HG03108 (cell line): Measurements from ENCODE around the gene PDSS1.
A peak's percentile ranks its signal among the peaks of the same experiment; 100 is the strongest.
"Not testable (repeated sequence)": the region's sequence is repeated elsewhere in the genome, so short reads cannot be mapped to it uniquely, and the experiment has no call there.

ENCODE experiments used
- ATAC-seq: cut with Tn5 transposase; IDR thresholded peaks from one replicate; pipeline ENCODE4 v1.9.1; 2021; ENCODE audit warnings: moderate library complexity; ENCODE audit not compliant: unreplicated experiment

Gene PDSS1

DNA sequence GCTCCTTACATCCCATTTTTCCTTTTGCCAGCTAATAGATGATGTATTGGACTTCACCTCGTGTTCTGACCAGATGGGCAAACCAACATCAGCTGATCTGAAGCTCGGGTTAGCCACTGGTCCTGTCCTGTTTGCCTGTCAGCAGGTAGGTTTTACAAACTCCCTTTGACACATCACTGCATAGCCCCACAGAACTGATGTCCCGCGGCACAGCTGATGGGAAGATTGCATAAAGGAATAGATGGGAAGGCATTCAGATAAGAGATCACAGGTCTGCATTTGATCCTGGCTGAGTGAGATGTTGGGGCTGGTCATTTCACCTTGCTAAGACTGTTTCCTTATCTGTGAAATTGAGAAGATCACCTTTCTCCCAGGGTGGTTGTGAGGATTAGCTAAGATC lies 37.9 kb downstream of the PDSS1 start:
- no peak for ATAC-seq

- ATAC-seq, result peak; percentile 64
Measured at GRCh38 chr10:26737730-26738129, 40.2 kb downstream of the PDSS1 start.

DNA sequence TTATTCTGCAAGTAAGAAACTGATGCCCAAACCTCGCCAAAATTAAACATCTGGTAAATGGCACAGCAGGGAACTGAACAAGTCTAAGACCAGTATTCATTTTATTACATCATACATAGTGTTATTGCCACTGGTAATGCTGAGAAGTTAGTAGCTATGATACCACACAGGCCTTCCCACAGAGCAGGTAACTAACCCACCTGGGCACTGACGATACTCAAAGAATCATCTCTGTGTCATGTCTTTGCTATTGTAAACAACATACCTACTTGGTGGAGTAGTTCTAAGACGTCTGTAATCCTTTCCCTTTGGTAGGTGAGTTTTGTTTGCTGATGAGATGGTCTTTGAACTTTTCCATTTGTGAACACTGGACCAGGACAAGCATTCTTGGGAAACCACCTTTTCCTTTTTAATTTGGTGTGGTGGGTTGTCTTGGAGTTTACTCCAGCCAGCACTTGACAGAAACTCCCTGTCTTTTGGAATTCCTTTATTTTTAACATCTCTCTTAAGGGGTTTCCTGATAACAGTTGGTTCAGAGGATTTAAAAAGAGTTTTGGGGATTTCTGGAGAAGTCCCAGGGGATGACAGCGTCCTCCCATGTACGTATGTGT lies 40.9 kb downstream of the PDSS1 start:
- ATAC-seq, result no peak

DNA sequence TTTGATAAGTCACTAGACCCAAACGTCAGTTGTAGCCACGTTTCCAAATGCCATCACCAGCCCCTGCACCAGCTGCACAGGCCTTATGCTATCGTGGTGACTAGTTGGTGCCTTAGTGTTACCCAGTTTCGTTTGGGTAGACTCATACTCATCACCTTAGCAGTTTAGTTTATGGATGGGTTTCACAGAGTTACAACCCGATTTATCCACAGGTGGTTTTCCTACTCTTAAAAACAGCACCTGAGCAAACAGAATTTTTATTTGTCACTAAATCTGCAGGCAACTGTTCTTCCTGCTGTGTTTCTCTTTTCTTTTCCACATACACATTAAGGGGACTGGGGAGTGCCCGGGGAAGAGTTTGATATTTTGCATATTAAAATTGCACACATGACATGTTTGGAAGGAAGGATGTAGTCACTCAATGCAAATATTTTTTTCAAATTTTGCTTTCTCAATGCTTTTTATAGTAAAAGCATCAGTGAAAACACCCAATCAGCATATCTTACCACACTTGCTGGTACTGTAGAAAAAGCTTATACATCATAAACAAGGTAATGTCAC lies 41.6 kb downstream of the PDSS1 start:
- no peak for ATAC-seq

DNA sequence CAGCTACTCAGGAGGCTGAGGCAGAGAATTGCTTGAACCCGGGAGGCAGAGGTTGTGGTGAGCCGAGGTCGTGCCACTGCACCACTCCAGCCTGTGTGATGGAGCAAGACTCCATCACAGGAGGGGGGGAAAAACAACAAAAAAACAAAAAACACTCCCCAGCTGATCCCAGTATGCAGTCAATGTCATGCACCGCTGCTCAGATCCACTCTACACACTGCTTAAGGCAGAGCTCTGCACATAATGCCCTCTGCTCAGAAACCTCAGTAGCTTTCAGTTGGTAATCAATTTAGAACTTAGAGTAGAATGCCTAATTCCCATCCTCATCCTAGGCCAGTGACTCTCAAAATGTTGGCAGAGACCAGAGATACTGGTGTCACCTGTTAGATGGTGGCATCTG lies 43.9 kb downstream of the PDSS1 start:
- ATAC-seq, result no peak

- ATAC-seq, result no peak
Measured at GRCh38 chr10:26743091-26743490, 45.6 kb downstream of the PDSS1 start.

DNA sequence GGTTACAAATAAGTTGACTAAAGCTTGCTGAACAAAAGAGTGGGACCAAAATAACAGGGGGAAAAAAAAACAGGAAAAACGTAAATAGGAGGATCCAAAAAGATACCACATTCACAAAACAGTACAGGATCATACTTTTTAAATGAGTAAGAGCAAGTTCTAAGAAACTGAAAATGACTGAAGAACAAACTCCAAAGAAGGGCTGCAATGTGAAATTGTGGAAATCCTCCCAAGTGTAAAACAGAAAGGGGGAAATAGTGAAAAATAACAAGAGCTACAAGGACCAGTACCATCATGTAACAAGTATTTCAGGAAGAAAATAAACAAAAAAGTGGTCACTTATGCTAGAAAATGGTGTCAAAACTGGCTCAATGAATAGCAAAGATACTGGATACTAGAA lies 46.3 kb downstream of the PDSS1 start:
- no peak for ATAC-seq

- ATAC-seq, result no peak
Measured at GRCh38 chr10:26746061-26746460, 48.6 kb downstream of the PDSS1 start.

DNA sequence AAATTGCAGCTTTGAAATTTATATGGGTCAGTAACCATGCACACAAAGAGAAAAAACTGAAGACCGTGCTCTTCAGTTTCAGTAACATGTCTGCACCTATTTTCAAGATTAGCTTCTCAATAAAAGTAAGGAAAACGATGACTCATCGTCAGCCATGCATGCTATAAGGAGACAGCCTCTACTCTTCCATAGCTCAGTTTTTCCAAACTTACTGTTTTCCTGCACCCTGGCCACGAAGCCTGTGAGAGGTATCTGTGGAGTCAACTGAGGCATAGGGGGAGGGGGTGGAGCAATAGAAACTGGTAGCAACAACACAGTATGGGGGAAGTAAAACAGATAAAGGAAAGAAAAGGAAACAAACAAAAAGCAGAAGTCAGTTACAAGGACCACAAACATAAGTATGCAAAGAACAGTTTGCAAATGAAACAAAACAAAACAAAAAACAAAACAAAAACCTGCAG lies 58.0 kb downstream of the PDSS1 start:
- ATAC-seq, result peak; percentile 93

DNA sequence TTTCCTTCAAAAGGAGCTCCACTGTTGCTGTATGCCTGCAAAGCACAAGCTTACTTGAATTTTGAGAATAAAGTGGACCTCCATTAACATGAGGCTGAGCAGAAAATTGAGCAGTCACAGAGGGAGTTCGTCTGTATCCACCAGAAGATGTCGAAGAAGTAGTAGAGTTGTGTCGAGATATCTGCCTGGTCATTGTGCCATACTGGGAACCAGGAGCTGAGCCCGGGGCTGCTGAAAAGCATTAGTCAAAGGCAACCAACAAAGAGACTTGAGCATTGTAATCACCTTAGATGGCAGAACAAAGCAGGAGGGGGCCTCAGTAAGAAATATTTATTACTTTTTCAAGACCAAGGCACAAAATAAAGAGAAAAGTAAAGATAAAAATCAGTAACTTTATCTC lies 61.5 kb downstream of the PDSS1 start:
- ATAC-seq, result no peak

DNA sequence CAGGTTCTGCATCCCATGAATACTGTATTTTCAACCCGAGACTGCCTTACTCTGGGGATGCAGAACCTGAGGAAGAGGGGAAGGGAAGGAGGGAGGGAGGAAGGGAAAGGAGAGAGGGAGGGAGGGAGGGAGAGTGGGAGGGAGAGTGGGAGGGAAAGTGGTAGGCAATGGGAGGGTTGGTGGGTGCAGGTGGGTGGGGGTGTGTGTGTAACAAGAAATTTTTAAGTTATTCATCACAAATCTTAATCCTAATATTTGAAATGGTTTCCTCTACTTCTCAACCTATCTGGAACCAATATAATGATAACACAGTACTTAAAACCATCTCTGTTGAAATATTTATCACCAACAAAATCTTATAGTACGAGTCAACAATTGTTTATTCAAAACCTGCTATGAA lies 68.0 kb downstream of the PDSS1 start:
- ATAC-seq, result no peak

DNA sequence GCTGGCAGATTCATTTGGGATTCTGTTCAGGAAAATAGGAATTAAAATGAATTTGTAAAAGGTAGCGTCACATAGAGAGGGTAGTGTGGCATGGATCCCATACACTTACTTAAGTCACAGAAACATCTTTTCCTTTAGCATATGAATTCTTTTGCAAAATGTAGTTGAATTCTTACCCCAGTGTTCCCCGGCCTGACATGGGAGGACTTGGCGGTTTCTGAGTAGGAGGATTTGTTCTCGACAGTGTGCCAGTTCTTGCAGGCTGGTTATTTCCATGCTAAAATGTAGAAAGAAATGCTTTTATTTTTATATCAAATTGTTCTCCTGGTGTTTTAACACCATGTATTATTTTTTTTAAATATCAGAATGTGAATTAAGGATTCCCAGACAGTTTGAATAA lies 72.6 kb downstream of the PDSS1 start:
- ATAC-seq, result no peak

DNA sequence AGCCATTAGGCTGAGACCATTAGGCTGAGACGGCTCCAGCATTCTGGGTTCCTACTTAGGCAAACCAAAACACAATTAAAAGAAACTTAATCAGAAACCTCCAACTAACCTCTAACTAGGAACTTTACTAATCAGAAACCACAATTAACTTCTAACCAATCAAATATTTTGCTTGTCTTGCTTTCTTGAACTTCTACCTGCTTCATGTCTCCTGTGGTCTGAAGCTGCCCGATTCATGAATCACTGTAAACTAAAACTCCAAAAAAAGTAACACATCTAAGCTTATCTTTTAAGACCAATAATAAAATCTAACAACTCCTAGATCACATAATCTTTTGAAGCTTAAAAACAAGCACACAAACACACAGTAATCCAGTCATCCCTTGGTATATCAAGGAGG lies 76.1 kb downstream of the PDSS1 start:
- ATAC-seq, result no peak

GRCh38 chr10:26776258-26776657 lies 78.8 kb downstream of the PDSS1 start:
- ATAC-seq, result no peak

DNA sequence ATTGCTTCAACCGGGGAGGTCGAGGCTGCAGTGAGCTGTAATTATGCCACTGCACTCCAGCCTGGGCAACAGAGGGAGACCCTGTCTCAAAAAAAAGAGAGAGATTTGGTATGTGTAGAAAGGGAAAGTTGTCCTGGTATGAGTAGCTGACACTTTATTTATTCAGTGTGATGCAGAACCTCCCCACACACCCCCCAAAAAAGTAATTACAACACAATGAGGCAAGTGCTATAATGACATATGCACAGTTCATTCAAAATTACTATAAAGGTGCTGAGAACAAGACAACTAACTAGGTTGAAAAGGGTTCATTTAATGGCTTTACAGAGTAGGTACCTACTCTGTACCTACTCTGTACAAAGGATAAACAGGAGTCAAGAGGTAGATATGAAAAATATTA lies 80.2 kb downstream of the PDSS1 start:
- no peak for ATAC-seq

DNA sequence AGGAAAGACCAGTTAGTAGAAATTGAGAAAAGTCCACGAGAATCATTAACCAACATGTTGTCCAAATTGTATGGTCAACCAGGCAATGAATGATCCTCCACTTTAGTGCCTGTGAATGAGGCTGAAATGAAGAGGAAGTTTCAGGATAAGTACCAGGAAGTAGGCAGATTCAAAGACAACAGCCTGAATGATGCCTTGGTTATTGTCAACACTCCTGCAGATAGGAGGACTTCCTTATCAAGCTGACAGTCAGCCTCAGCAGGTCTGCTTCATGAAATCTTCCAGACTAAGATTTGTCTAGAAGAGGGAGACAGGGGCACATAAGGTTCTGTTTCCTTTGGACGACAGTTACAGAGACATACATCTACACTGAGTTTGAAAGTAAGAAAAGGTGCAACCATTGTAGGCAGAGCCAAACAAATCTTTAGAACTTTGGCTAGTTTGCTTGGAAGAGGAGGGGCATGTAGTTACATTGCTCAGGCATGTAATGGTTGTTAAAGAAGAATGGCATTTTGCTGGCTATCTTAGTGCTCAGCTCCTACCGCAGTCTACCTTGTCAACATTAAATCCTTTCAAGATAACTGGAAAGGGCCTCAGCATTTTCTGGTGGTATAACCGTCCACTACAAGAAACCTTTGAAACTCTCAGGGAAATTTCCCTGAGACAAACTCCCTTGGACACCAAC lies 81.8 kb downstream of the PDSS1 start:
- no peak for ATAC-seq

DNA sequence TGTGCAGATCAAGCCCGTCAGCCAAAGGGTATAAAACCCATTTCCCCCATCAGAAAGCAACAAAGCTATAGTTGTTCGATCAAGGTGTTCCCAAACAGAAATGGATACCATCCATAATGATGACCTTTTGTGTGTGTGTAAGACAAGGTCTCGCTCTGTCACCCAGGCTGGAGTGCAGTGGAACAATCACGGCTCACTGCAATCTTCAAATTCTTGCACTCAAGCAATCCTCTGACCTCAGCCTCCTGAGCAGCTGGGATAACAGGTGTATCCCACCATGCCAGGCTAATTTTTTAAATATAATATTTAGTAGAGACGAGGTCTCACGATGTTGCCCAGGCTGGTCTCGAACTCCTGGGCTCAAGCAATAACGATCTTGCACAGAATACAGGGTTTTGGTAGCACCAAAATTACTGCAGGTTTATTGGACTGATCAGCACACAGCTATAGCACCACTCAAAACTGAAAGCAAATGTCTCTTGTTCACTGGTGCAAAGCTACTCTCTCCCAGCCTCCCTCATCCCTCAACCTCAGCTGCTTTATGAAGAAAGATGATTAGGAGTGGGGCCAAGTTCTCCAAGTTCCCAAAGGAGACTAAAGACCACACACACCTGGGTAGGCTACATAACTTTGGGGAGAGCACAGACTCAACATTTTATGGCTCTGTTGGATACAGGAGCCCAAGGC lies 82.7 kb downstream of the PDSS1 start:
- no peak for ATAC-seq

DNA sequence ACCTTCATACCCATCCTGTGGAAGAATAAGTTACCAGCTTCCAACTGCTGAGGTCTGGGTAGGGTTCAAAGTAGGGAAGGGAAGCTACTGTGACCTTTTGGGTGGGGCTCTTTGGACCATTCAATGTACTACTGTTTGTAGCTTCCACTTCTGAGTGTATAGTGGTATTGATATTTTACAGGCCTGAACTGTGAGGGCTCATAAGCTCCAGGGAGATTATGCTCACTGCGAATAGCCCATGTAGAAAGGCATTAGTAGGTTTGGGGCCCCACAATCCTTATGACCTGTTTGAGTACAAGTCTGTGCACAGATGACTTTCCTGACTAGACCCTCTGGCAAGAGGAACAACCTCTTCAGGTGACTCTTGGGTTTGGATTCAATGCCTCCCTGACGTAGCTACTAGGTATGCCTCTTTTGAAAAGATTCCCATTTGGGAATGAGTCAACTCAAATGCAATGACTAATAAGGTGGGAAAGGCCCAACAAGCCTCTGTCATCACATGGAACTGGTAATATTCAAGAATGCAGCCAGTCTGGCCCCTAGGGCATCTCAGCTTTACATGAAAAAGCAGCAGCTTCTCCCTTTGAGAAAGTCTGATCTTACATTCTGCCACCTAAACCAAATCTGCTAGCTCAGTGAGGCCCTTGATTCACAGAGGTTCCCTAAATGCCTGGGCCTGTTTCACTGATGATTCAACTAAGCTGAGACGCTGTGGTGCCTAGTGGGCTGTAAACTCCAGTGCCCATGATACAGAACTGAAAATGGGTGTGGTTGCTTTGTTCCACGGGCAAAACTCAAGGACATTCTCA lies 83.5 kb downstream of the PDSS1 start:
- peak; percentile 68 for ATAC-seq

GRCh38 chr10:26781797-26782196 lies 84.3 kb downstream of the PDSS1 start:
- ATAC-seq, result peak; percentile 12

- ATAC-seq, result no peak
Measured at GRCh38 chr10:26787362-26787761, 89.9 kb downstream of the PDSS1 start.

DNA sequence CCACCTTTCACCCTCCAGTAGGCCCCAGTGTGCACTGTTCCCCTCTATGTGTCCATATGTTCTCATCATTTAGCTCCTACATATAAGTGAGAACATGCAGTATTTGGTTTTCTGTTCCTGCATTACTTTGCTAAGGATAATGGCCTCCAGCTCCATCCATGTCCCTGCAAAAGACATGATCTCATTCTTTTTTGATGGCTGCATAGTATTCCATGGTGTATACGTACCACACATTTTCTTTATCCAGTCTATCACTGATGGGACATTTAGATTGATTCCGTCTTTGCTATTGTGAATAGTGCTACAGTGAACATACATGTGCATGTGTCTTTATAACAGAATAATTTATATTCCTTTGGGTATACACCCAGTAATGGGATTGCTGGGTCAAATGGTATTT lies 92.3 kb downstream of the PDSS1 start:
- ATAC-seq, result not testable (repeated sequence)
